SK-N-SH (cell line): ENCODE measurements around the gene ATP6V1F. TPM values are rescaled to one million over a fixed set of nuclear protein-coding genes. Genes with fewer than 3 reads are reported as not detected.

Source experiments
- CTCF ChIA-PET: fragments of 300-600, 350-600 bp; formaldehyde crosslinking; extraction: SDS; loops from one replicate; lab custom pipeline; 2021; lab: Yijun Ruan, JAX
- POLR2A ChIA-PET: fragments of 350-600 bp; sonication (Branson Sonifier 250); formaldehyde crosslinking; extraction: SDS; loops from one replicate; lab custom pipeline; 2020; ENCODE audit warnings: antibody characterized with exemption, inconsistent platforms; lab: Yijun Ruan, JAX
- DNase-seq: peaks from one replicate; pipeline ENCODE4 v3.0.0; 2012
- H2AFZ ChIP-seq: fragments of 200-600 bp; sonication (generic); 2 replicates; pipeline ENCODE4 v1.8.1; 2016; ENCODE audit warnings: antibody characterized with exemption, mild to moderate bottlenecking, low read depth
- H3F3A ChIP-seq: fragments of 200-600 bp; sonication (generic); replicated peaks from 2 replicates; pipeline ENCODE3; 2016; ENCODE audit warnings: antibody characterized with exemption, mild to moderate bottlenecking; ENCODE audit not compliant: insufficient read depth
- H3K27ac ChIP-seq, 2 experiments: fragments of 200-500 bp in 1 of 2; fragments of 200-600 bp in 1 of 2; sonication (Bioruptor generic) in 1 of 2; sonication (generic), shearing (Covaris generic) in 1 of 2; 2 replicates each; pipeline versions ENCODE4 v1.5.1 to v1.6.1; 2014 to 2016; ENCODE audit warnings: low read depth in 2 of 2, inconsistent platforms in 1 of 2, low read length in 1 of 2, mild to moderate bottlenecking in 1 of 2, mixed read lengths in 1 of 2
- H3K27me3 ChIP-seq: fragments of 200-600 bp; sonication (generic), shearing (Covaris generic); 2 replicates; pipeline ENCODE4 v1.6.1; 2016; ENCODE audit warnings: mixed run types; ENCODE audit not compliant: insufficient read depth
- H3K36me3 ChIP-seq, 2 experiments: fragments of 200-500 bp in 1 of 2; fragments of 200-600 bp in 1 of 2; sonication (Bioruptor generic) in 1 of 2; sonication (generic) in 1 of 2; replicated peaks in 1 of 2; 2 replicates each; pipeline versions ENCODE3 to v1.5.1; 2014 to 2016; ENCODE audit warnings: low read length in 1 of 2, mild to moderate bottlenecking in 1 of 2; ENCODE audit not compliant: insufficient read depth in 2 of 2, control insufficient read depth in 1 of 2
- H3K4me1 ChIP-seq, 2 experiments: fragments of 200-500 bp in 1 of 2; fragments of 200-600 bp in 1 of 2; sonication (Bioruptor generic) in 1 of 2; sonication (generic), shearing (Covaris generic) in 1 of 2; 2 replicates each; pipeline versions ENCODE4 v1.5.1 to v1.6.1; 2014 to 2016; ENCODE audit warnings: low read depth in 1 of 2, low read length in 1 of 2, mixed run types in 1 of 2; ENCODE audit not compliant: insufficient read depth in 2 of 2, control insufficient read depth in 1 of 2
- H3K4me2 ChIP-seq: fragments of 200-600 bp; sonication (generic), shearing (Covaris generic); 2 replicates; pipeline ENCODE4 v1.6.1; 2017; ENCODE audit warnings: mixed run types
- H3K4me3 ChIP-seq, 2 experiments: fragments of 200-500 bp in 1 of 2; fragments of 200-600 bp in 1 of 2; sonication (Bioruptor generic) in 1 of 2; sonication (generic), shearing (Covaris generic) in 1 of 2; 2 replicates each; pipeline versions ENCODE4 v1.5.1 to v1.8.1; 2014 to 2016; ENCODE audit warnings: low read depth in 2 of 2, inconsistent platforms in 1 of 2, low read length in 1 of 2, mild to moderate bottlenecking in 1 of 2, mixed read lengths in 1 of 2, moderate library complexity in 1 of 2
- H3K79me2 ChIP-seq: fragments of 200-600 bp; sonication (generic); 2 replicates; pipeline ENCODE4 v1.8.1; 2017; ENCODE audit warnings: mild to moderate bottlenecking; ENCODE audit not compliant: insufficient read depth
- H3K9ac ChIP-seq: fragments of 200-600 bp; sonication (generic); 2 replicates; pipeline ENCODE4 v1.6.1; 2017; ENCODE audit warnings: mixed run types
- H3K9me2 ChIP-seq: fragments of 200-600 bp; sonication (generic); 2 replicates; pipeline ENCODE4 v1.6.1; 2017; ENCODE audit warnings: mixed run types
- H3K9me3 ChIP-seq: fragments of 200-600 bp; sonication (generic); 2 replicates; pipeline ENCODE4 v1.6.1; 2017; ENCODE audit warnings: mixed run types, mild to moderate bottlenecking, moderate library complexity
- H4K20me1 ChIP-seq: fragments of 200-600 bp; sonication (generic); 2 replicates; pipeline ENCODE4 v1.6.1; 2017; ENCODE audit warnings: mild to moderate bottlenecking, mixed run types; ENCODE audit not compliant: insufficient read depth
- CTCF ChIP-seq: fragments of 200-600 bp; sonication (generic); IDR thresholded peaks from 2 replicates; pipeline ENCODE4 v1.6.1; 2017; ENCODE audit warnings: antibody characterized with exemption, mild to moderate bottlenecking, moderate library complexity
- EZH2phosphoT487 ChIP-seq: fragments of 200-600 bp; sonication (generic); IDR thresholded peaks from 2 replicates; pipeline ENCODE4 v1.6.1; 2017; ENCODE audit warnings: low read depth, mixed run types, mild to moderate bottlenecking, antibody characterized with exemption, moderate library complexity, borderline replicate concordance
- FOSL2 ChIP-seq: IDR thresholded peaks from 2 replicates; pipeline ENCODE4 v1.4.0; 2012; ENCODE audit warnings: low read depth, mild to moderate bottlenecking, moderate library complexity, borderline replicate concordance
- NFIC ChIP-seq: IDR thresholded peaks from 2 replicates; pipeline ENCODE4 v1.4.0; 2012; ENCODE audit warnings: borderline replicate concordance
- PBX3 ChIP-seq: IDR thresholded peaks from 2 replicates; pipeline ENCODE4; 2012
- RAD21 ChIP-seq: IDR thresholded peaks from 2 replicates; pipeline ENCODE4 v1.6.1; 2012; ENCODE audit warnings: mild to moderate bottlenecking, low read length
- SMC3 ChIP-seq: IDR thresholded peaks from 2 replicates; pipeline ENCODE4 v1.6.1; 2012; ENCODE audit warnings: low read depth, low read length, improper control_type of control experiment
- TAF1 ChIP-seq: IDR thresholded peaks from 2 replicates; pipeline ENCODE4 v1.6.1; 2012; ENCODE audit warnings: low read depth, mild to moderate bottlenecking, low read length, moderate library complexity, borderline replicate concordance
- WGBS: methylation state at CpG from one replicate; pipeline ENCODE4 v1.1.6; 2017; ENCODE audit warnings: low lambda C conversion rate; 5-methylcytosine and 5-hydroxymethylcytosine counted together
- polyA plus RNA-seq, 3 experiments: library from polyadenylated mRNA; depleted of rRNA; stranded (reverse); fragments of >200 nt; gene quantifications; 2 replicates each; pipeline ENCODE4 v1.2.3, GENCODE V29; 2012
- TF ChIP-seq, protein P1 (sequence below): IDR thresholded peaks from 2 replicates; pipeline ENCODE4 v1.6.1; 2012; ENCODE audit warnings: mild to moderate bottlenecking, low read depth, low read length, moderate library complexity

Gene ATP6V1F
- polyA plus RNA-seq, 1 of the 3 experiments (the other 2 are of a cell fraction), result 495 TPM

DNA sequence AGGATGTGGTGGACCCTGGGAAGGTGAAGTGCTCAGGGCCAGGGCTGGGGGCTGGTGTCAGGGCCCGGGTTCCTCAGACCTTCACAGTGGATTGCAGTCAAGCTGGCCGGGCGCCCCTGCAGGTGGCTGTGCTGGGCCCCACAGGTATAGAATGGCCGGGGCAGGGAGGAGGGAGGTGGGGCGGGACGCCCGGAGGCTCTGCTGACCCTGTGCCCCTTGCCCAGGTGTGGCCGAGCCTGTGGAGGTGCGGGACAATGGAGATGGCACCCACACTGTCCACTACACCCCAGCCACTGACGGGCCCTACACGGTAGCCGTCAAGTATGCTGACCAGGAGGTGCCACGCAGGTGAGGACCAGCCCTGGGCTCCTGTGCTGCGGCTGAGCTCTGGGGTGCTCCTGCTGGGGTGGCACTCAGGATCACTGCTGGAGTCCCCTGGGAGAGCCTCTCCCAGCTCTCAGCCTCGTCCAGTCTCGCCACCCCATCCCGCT, 14.9 kb upstream of the ATP6V1F start:
- no peak for DNase-seq
- Histone ChIP-seq H3K9me3 (no peaks in the 10 kb centered on the region), H3K36me3 (peaks cover 72 to 90% of the 10 kb centered on the region in 2 experiments), H3K79me2 (0 out of 2 replicates have a peak, but pooled peaks cover 3% of the 10 kb centered on the region)
- POLR2A ChIA-PET, result no interaction called here
- TF ChIP-seq RAD21 (no peak), PBX3 (no peak), EZH2phosphoT487 (no peak), SMC3 (no peak), CTCF (no peak), NFIC (no peak), FOSL2 (no peak), TAF1 (no peak)
- TF ChIP-seq, protein P1, sequence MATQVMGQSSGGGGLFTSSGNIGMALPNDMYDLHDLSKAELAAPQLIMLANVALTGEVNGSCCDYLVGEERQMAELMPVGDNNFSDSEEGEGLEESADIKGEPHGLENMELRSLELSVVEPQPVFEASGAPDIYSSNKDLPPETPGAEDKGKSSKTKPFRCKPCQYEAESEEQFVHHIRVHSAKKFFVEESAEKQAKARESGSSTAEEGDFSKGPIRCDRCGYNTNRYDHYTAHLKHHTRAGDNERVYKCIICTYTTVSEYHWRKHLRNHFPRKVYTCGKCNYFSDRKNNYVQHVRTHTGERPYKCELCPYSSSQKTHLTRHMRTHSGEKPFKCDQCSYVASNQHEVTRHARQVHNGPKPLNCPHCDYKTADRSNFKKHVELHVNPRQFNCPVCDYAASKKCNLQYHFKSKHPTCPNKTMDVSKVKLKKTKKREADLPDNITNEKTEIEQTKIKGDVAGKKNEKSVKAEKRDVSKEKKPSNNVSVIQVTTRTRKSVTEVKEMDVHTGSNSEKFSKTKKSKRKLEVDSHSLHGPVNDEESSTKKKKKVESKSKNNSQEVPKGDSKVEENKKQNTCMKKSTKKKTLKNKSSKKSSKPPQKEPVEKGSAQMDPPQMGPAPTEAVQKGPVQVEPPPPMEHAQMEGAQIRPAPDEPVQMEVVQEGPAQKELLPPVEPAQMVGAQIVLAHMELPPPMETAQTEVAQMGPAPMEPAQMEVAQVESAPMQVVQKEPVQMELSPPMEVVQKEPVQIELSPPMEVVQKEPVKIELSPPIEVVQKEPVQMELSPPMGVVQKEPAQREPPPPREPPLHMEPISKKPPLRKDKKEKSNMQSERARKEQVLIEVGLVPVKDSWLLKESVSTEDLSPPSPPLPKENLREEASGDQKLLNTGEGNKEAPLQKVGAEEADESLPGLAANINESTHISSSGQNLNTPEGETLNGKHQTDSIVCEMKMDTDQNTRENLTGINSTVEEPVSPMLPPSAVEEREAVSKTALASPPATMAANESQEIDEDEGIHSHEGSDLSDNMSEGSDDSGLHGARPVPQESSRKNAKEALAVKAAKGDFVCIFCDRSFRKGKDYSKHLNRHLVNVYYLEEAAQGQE, result no peak
- TF ChIP-seq, all 33 proteins: peak for 0
- Histone ChIP-seq H3K27ac (no peak overlapping the region), H3F3A (peaks cover 13% of the 10 kb centered on the region), H3K4me3 (no peak overlapping the region), H3K4me2 (no peak overlapping the region), H3K9me2 (no peaks in the 10 kb centered on the region), H4K20me1 (peaks cover 40% of the 10 kb centered on the region; the same call in 1 of the 2 replicates), H2AFZ (no peak overlapping the region), H3K9ac (no peak overlapping the region), H3K27me3 (no peaks in the 10 kb centered on the region), H3K4me1 (no peaks in the 10 kb centered on the region)
- CTCF ChIA-PET, result interaction anchor here (0.7 to 1.7 kb wide), 3 partner anchors 15 to 36 kb away, joined by 4 to 5 read pairs (median 4); partner anchors contain the start of gene ATP6V1F
- WGBS, result 93% methylated on average over 11 of the region's 17 CpGs
